WTC11 (cell line): ENCODE measurements around the gene IKZF2.

Experiments used
- ARID4B ChIP-seq: sonication (generic); formaldehyde crosslinking; IDR thresholded peaks from 2 replicates; pipeline ENCODE4 v1.8.0; 2023; ENCODE audit warnings: missing genetic modification reagents, mild to moderate bottlenecking, borderline replicate concordance
- CREB1 ChIP-seq: sonication (generic); formaldehyde crosslinking; IDR thresholded peaks from 2 replicates; pipeline ENCODE4 v1.8.0; 2023; ENCODE audit warnings: mild to moderate bottlenecking, missing genetic modification reagents
- ETV6 ChIP-seq: sonication (generic); formaldehyde crosslinking; IDR thresholded peaks from 2 replicates; pipeline ENCODE4 v1.8.1; 2022; ENCODE audit warnings: mild to moderate bottlenecking, missing genetic modification reagents
- JUN ChIP-seq: sonication (generic); formaldehyde crosslinking; IDR thresholded peaks from 2 replicates; pipeline ENCODE4 v1.8.0; 2023; ENCODE audit warnings: mild to moderate bottlenecking, missing genetic modification reagents
- MAX ChIP-seq: sonication (generic); formaldehyde crosslinking; IDR thresholded peaks from 2 replicates; pipeline ENCODE4 v1.8.0; 2022; ENCODE audit warnings: mild to moderate bottlenecking, missing genetic modification reagents
- PRDM15 ChIP-seq: sonication (generic); formaldehyde crosslinking; IDR thresholded peaks from 2 replicates; pipeline ENCODE4 v1.8.0; 2022; ENCODE audit warnings: missing genetic modification reagents
- SMAD3 ChIP-seq: sonication (generic); formaldehyde crosslinking; IDR thresholded peaks from 2 replicates; pipeline ENCODE4 v1.8.0; 2022; ENCODE audit warnings: missing genetic modification reagents, mild to moderate bottlenecking, borderline replicate concordance
- SP1 ChIP-seq: sonication (generic); formaldehyde crosslinking; conservative IDR thresholded peaks from 2 replicates; pipeline ENCODE4 v1.8.1; 2022; ENCODE audit warnings: missing genetic modification reagents
- TEAD4 ChIP-seq: sonication (generic); formaldehyde crosslinking; IDR thresholded peaks from 2 replicates; pipeline ENCODE4 v1.8.0; 2022; ENCODE audit warnings: mild to moderate bottlenecking, missing genetic modification reagents
- USF1 ChIP-seq: sonication (generic); formaldehyde crosslinking; IDR thresholded peaks from 2 replicates; pipeline ENCODE4 v1.8.0; 2022; ENCODE audit warnings: mild to moderate bottlenecking, missing genetic modification reagents
- TF ChIP-seq, protein P1 (sequence below): fragments of 200-600 bp; IDR thresholded peaks from 2 replicates; pipeline ENCODE4 v1.8.0; 2022; ENCODE audit warnings: antibody characterized with exemption
- TF ChIP-seq, protein P2 (sequence below): sonication (generic); formaldehyde crosslinking; IDR thresholded peaks from 2 replicates; pipeline ENCODE4 v1.8.1; 2022; ENCODE audit warnings: mild to moderate bottlenecking, moderate library complexity, missing genetic modification reagents
- TF ChIP-seq, protein P3 (sequence below): sonication (generic); formaldehyde crosslinking; IDR thresholded peaks from 2 replicates; pipeline ENCODE4 v1.8.1; 2023; ENCODE audit warnings: mild to moderate bottlenecking, missing genetic modification reagents, moderate library complexity
- TF ChIP-seq, protein P4 (sequence below): sonication (generic); formaldehyde crosslinking; IDR thresholded peaks from 2 replicates; pipeline ENCODE4 v1.8.0; 2022; ENCODE audit warnings: mild to moderate bottlenecking, missing genetic modification reagents

DNA sequence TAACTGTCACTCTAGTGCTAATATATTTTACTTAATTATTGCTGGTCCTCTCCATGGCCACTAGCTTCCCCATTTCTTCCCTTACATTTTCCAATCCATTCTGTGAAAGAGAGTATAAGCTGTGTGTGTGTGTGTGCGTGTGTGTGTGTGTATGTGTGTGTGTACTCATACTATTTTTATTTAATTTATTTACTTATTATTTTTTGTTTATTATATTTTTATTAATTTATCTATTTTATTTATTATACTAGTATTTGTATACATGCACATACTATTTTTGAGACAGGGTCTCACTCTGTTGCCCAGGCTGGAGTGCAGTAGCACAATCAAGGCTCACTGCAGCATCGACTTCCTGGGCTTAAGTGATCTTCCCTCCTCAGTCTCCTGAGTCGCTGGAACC lies 59.6 kb downstream of the IKZF2 start:
- TF ChIP-seq, protein P1, sequence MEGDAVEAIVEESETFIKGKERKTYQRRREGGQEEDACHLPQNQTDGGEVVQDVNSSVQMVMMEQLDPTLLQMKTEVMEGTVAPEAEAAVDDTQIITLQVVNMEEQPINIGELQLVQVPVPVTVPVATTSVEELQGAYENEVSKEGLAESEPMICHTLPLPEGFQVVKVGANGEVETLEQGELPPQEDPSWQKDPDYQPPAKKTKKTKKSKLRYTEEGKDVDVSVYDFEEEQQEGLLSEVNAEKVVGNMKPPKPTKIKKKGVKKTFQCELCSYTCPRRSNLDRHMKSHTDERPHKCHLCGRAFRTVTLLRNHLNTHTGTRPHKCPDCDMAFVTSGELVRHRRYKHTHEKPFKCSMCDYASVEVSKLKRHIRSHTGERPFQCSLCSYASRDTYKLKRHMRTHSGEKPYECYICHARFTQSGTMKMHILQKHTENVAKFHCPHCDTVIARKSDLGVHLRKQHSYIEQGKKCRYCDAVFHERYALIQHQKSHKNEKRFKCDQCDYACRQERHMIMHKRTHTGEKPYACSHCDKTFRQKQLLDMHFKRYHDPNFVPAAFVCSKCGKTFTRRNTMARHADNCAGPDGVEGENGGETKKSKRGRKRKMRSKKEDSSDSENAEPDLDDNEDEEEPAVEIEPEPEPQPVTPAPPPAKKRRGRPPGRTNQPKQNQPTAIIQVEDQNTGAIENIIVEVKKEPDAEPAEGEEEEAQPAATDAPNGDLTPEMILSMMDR: no peak
- TF ChIP-seq, protein P2, sequence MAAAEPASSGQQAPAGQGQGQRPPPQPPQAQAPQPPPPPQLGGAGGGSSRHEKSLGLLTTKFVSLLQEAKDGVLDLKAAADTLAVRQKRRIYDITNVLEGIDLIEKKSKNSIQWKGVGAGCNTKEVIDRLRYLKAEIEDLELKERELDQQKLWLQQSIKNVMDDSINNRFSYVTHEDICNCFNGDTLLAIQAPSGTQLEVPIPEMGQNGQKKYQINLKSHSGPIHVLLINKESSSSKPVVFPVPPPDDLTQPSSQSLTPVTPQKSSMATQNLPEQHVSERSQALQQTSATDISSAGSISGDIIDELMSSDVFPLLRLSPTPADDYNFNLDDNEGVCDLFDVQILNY (CRISPR knock-in tag): no peak
- no peak for TF ChIP-seq MAX (CRISPR knock-in tag)
- TF ChIP-seq PRDM15 (CRISPR knock-in tag): no peak
- TF ChIP-seq SMAD3: no peak
- TF ChIP-seq, protein P3, sequence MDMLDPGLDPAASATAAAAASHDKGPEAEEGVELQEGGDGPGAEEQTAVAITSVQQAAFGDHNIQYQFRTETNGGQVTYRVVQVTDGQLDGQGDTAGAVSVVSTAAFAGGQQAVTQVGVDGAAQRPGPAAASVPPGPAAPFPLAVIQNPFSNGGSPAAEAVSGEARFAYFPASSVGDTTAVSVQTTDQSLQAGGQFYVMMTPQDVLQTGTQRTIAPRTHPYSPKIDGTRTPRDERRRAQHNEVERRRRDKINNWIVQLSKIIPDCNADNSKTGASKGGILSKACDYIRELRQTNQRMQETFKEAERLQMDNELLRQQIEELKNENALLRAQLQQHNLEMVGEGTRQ (CRISPR knock-in tag): no peak
- TF ChIP-seq TEAD4 (CRISPR knock-in tag): no peak
- TF ChIP-seq ETV6: no peak
- no peak for TF ChIP-seq CREB1 (CRISPR knock-in tag)
- no peak for TF ChIP-seq ARID4B (CRISPR knock-in tag)
- TF ChIP-seq JUN (CRISPR knock-in tag): no peak
- TF ChIP-seq SP1 (CRISPR knock-in tag): no peak
- TF ChIP-seq, protein P4, sequence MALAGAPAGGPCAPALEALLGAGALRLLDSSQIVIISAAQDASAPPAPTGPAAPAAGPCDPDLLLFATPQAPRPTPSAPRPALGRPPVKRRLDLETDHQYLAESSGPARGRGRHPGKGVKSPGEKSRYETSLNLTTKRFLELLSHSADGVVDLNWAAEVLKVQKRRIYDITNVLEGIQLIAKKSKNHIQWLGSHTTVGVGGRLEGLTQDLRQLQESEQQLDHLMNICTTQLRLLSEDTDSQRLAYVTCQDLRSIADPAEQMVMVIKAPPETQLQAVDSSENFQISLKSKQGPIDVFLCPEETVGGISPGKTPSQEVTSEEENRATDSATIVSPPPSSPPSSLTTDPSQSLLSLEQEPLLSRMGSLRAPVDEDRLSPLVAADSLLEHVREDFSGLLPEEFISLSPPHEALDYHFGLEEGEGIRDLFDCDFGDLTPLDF (CRISPR knock-in tag): no peak
- TF ChIP-seq USF1 (CRISPR knock-in tag): no peak
